Measurements from ENCODE around the gene CTAGE9.
"Not testable (repeated sequence)": the region's sequence is repeated elsewhere in the genome, so short reads cannot be mapped to it uniquely, and the experiment has no call there.

The CTAGE9 gene, protein sequence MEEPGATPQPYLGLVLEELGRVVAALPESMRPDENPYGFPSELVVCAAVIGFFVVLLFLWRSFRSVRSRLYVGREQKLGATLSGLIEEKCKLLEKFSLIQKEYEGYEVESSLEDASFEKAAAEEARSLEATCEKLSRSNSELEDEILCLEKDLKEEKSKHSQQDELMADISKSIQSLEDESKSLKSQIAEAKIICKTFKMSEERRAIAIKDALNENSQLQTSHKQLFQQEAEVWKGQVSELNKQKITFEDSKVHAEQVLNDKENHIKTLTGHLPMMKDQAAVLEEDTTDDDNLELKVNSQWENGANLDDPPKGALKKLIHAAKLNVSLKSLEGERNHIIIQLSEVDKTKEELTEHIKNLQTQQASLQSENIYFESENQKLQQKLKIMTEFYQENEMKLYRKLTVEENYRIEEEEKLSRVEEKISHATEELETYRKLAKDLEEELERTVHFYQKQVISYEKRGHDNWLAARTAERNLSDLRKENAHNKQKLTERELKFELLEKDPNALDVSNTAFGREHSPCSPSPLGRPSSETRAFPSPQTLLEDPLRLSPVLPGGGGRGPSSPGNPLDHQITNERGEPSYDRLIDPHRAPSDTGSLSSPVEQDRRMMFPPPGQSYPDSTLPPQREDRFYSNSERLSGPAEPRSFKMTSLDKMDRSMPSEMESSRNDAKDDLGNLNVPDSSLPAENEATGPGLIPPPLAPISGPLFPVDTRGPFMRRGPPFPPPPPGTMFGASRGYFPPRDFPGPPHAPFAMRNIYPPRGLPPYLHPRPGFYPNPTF

DNA sequence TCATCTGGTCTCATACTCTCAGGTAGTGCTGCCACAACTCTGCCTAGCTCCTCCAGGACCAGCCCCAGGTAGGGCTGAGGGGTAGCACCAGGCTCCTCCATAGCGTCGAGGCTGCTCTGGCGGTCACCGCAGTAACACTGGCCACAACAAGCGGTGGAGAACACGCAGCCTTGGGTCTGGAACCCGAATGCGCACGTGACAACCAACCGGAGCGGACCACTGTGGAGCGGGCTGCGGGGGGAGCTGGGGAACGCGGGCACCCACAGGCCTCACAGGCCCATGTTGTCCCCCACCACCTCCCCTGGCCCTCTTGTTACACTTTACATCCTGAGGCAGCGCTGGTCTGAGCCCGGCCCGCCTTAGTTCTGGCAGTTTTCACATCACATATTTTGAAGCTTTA, at the start of gene CTAGE9:
CTAGE9 (minus strand) TSS at position 101 of the 400 bp plus-strand sequence; CDS start at position 101, 0 bp downstream.
- DNase-seq (ENCODE audit: low spot score): not testable (repeated sequence)

DNA sequence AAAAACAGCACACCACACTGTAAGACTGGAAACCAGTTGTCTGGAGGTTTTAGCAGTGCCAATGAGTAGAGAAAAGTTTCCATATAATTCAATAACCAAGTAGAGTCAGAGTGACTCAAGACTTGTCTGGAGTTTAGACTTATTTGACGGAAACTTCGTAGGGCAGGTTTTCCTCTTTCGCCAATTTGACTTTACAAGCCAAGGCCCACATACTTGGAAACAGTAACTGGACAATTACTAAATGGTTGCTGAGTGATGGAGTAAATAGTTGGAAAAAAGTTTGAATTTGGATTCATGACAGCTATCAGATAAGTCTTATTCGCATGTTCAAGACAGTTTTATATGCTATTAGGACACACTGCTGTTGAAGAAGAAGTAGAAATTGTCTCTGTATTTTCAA, 48.1 kb upstream of the CTAGE9 start:
- DNase-seq (ENCODE audit: low spot score): no peak

DNA sequence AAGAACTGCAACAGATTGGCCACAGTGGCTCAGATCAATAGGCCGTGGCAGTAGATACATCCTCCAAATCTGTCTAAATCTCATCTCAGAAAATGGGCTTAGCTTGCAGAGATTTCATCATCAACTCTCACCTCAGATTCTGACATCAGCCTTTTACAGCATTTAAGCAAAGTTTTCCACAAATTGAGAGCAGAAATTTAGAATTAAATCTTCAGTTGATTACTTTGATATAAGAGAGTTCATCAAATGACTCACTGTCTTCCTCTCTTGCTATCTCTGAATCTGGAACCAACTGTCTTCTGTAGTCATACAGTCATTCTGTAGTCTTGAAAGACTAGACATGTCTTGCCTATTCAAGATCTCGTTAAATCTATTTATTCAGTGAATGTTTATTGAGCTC, 45.2 kb upstream of the CTAGE9 start:
- no peak for DNase-seq (ENCODE audit: low spot score)

DNA sequence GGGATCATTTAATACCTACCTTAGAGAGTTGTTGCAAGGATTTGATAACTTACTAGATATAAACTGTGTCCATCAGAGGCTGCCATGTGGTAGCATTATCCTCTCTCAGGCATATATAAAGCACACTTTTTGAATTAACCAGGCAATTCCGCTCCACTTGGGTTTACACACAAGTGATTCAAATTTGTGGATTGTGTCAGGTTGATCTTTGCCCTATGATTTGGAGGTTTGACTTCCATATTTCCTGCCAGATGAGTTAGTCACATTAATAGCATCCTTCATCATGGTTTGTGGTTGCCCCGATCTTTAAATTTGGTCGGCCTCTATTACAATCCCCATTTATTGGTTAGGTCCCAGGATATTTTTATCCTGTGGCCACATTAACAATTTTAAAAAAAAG, 44.8 kb upstream of the CTAGE9 start:
- no peak for DNase-seq (ENCODE audit: low spot score)

DNA sequence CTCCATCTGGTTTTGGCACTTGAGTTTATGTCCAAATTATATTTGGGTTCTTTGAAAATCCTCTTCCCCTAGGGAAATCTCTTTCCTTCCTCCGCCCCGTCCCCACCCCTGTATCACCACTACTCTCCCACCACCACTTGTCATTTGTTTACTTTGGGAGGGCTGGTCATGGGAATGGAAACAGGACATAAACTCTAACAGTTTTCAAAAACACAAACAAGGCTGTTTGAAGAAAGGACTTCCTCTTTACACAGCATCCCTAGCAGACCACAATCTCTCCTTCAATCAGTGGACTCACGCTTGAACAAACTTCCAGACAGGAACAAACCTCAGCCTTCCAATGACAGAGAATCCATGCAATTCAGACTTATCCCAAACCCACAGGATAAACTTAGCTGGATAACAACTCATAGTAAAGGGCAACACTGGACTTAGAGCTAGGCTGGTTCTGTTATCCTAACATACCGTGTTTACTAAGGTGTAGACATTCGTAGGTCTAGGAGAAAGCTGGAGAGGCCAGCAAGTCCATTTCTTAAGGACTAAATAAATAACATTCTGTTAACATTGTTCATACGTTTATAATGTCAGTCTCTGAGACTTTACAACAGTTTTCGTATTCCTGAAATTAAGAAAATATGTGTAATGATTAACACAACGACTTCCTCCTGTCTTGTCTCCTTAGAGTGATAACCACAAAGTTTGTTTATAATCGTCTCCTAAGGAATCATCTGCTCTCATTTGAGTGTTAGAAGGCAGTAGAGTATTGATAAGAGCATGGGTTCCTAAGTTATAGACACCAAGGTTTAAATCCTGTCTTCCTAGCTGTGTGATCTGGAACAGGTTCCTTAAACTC, 44.1 kb upstream of the CTAGE9 start:
- DNase-seq (ENCODE audit: low spot score): no peak

DNA sequence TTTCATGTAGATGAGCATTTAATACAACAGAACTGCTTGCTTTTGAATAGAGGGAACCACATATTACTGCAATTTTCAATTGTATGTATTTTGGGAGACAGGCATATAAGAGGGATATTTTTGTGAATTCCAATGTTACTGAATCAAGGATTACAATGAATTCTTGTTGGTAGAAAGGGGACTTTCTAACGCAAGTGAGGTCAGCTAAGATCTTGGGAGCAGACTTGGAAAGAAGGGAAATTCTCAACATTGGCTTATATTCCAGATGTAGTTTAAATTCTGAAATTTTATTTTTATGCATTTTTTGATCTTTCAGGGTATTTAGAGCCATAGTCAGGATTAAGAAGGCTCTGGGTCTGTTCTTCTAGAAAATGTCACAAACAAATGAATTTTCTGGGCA, 43.3 kb upstream of the CTAGE9 start:
- DNase-seq (ENCODE audit: low spot score): no peak

DNA sequence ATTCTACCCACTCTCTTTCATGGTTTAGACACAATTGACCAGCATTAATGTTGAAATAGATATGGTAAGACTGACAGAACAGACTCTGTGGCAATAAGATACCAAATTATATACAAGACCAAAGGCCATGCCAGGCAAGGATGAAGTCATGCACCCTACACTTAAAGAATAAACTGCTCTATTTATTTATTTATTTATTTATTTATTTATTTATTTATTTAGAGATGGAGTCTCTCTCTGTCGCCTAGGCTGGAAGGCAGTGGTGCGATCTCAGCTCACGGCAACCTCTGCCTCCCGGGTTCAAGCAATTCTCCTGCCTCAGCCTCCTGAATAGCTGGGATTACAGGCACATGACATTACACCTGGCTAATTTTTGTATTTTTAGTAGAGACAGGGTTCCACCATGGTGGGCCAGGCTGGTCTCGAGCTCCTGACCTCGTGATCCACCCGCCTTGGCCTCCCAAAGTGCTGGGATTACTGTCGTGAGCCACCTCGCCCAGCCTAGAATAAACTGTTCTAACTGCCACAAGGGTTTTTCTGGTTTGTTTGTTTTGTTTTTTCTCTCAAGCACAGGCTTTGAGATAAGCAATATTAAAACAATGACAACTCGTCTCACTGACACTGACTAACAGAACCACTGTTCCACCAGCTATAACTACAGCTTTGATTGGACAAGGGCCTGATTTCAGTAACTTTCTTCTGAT, 40.3 kb upstream of the CTAGE9 start:
- not testable (repeated sequence) for DNase-seq (ENCODE audit: low spot score)

DNA sequence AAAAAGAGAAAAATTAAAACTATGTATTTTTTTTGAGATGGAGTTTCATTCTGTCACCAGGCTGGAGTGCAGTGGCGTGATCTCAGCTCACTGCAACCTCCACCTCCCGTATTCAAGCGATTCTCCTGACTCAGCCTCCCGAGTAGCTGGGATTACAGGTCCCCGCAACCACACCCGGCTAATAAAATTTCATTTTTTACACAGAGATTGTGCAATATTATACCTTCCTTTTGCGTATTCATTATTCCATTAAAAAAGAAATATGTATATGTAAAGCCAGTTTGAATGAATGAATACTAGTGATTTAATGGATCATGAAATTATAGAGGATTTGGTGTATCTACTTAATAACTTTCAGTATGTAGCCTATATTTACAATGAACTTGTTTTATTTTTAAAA, 38.2 kb upstream of the CTAGE9 start:
- DNase-seq (ENCODE audit: low spot score): no peak

DNA sequence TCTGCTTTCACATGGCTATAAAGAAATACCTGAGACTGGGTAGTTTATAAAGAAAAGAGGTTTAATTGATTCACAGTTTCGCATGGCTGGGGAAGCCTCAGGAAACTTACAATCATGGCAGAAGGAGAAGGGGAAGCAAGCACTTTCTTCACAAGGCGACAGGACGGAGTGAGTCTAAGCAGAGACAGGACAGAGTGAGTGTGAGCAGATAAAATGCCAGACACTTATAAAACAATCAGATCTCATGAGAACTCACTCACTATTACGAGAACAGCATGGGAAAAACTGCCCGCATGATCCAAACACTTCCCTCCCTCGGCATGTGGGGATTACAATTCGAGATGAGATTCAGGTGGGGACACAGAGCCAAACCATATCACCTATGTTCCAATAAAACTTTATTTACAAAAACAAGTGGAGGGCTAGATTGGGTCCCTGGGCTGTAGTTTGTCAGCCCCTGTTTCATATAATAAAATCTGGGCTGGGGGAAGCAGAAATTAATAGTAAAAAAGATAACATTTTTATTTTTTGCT, 37.1 kb upstream of the CTAGE9 start:
- DNase-seq (ENCODE audit: low spot score): no peak

DNA sequence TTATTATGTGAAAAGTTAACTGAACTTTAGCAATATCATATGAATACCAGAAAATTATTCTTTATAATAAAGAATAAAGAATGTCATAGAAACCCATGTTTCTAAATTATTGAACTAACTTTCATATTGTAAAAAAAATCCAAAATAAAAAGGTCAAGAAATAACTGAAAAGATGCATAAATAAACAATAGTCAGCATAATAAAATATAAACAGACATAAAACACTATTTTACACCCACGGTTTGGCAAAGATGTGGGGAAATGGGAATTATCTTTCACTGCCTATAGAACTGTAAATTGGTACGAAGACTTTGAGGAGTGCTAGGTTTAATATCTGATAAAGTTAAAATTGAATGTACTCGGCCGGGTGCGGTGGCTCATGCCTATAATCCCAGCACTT, 34.7 kb upstream of the CTAGE9 start:
- DNase-seq (ENCODE audit: low spot score): no peak

DNA sequence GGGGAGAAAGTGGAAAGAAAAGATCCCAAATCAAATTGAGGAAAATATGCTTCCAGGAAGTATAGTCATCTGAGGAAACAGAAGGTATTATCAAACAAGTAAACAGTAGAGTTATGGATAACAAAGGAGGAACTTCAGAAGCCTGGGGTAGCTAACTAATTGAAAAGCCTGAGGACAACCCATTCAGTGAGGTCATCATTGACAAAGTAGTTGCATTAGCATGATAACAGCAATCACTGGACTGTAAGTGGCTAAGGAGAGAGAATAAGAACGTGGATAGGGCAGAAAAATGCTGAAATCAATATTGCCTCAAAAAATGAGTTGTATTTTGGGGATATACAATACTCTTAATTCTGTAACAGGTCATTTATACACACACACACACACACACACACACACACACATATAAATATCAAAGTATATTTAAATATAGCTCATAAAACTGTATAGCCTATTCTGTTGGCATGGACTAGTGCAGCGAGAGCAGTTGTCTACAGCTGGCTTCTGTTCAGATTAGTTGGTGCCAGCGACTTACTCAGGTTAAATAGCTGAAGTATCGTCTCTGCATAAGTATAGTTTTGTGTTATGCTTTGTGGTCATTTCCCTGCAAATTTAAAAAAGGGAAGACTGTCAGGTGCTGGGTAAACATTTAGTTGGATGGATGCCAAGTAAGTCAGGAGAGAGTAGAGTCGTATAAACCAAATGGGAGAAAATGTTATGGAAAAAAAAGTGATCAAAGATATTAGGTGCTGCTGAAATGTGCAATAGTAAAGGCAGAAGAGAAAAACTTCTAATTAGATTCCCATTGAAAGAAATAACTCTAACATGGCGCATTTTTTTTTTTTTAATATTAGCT, 33.8 kb upstream of the CTAGE9 start:
- no peak for DNase-seq (ENCODE audit: low spot score)

DNA sequence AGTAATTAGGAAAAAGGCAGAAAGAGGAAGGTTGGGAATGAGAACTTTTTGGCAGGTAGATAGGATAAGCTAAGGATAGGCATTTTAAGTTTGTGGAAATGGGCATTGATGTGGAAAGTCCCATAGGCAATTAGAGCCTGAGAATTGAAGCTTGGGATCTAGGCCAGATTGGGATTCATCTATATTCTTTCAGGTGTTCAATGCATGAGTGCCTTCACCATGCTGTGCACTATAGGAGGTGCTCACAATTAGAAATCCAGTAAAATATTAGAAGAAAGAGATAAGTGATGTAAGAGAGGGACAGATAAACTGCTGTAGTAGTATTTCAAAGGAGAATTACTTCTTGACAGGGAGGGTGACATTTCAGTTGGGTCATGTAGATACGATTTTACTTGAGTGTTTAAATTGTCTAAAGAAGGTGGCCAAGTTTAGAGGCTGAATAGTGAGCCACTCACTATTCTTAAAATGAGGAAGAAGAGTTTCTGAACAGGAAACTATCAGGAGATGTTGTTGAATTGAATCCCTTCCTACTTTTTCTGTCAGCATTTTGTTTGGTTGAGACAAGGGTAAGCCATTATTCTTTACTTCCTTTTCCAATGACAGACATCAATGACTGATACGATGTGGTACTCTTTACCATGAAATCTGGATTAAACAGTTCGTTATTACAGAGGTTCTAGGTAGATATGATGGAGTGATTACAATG, 31.0 kb upstream of the CTAGE9 start:
- no peak for DNase-seq (ENCODE audit: low spot score)

DNA sequence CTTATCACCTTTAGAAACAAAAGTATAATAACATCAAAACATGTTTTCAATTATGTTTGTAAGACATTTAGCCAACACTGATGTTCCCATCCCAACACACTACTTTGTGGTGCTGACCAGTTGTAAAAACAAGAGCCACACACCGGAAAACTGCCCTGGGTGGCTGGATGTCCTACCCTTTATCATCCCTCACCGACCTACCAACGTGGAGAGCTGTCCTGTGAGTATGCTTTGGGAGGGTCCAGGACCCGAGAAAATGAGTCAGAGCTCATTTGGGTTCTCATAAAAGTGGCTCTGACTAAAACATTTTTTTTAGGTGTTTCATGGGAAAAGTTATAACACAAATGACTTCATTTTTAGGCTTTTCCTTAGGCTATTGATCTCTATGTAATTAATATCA, 29.3 kb upstream of the CTAGE9 start:
- DNase-seq (ENCODE audit: low spot score): no peak

DNA sequence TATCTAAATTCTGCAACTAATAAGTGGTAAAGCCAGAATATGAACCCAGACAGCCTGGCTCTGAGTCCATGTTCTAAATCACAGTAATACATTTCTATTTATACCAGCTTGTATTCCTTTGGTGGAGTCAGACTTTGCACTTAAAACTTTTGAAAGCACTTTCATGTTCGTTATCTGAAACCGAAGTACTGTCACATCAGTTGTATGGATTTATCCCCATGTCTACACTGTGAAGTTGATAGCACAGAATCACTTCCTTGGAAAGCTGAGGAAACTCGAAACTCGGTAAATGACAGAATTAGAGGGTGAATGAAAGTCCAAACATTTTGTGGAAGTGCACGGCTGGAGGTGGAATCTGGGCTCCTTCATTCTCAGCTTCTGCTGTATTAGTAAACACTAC, 28.3 kb upstream of the CTAGE9 start:
- no peak for DNase-seq (ENCODE audit: low spot score)

DNA sequence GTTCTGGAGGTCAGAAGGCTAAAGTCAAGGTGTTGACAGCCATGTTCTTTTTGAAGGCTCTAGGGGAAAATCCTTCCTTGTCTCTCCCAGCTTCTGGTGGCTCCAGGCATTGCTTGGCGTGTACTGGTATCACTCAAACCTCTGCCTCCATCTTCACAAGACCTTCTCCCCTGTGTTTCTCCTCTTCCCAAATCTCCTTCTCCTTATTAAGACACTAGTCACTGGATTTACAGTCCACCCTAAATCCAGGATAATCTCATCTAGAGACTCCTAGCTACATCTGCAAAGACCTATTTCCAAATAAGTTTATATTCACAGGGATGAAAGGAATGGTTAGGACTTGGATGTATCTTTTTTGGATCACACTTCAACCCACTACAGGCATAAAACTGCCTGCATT, 26.0 kb upstream of the CTAGE9 start:
- no peak for DNase-seq (ENCODE audit: low spot score)

DNA sequence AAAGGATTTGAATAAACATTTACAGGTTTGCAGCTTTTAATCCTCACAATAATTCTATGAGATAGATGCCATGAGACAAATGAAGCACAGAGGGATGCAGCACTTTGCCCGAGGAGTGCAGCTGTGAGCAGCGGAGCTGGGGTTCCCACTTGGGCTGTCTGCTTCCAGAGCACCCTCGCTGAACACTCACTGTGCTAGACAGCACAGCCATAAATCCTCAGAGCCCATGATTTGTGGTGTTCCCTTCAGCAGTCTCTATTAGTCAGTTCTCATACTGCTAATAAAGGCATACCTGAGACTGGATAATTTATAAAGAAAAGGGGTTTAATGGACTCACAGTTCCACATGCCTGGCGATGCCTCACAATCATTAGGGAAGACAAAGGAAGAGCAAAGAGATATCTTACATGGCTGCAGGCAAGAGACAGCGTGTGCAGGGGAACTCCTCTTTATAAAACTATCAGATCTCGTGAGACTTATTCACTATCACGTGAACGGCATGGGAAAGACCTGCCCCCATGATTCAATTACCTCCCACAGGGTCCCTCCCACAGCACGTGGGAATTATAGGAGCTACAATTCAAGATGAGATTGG, 25.3 kb upstream of the CTAGE9 start:
- no peak for DNase-seq (ENCODE audit: low spot score)

DNA sequence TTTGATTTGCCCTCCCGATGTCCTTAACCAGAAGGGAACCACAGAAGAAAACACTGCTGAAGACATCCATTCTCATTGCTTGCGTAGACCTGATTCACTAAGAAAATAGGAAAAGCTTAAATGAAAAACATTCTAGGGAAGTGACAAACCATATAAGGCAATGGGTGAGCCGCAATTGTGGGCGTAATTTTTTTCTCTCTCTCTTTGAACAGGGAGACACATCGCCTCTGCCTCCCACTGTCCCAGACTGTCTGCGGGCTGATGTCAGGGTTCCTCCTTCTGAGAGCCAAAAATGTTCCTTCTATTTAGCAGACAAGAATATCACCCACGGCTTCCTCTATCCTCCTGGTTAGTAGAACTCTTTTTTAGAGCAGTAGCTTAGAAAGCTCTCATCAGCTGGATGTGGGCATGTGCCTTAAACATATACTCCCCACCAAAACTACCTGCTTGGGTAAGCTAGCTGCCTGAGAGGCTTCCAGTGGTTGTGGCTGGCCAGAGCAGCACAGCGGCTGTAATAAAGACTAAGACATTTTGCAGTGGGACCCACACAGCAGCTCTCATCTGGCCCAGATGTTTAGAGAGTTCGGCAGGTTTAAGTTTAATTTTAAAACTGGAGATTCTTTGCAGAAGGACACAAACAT, 22.7 kb upstream of the CTAGE9 start:
- no peak for DNase-seq (ENCODE audit: low spot score)

DNA sequence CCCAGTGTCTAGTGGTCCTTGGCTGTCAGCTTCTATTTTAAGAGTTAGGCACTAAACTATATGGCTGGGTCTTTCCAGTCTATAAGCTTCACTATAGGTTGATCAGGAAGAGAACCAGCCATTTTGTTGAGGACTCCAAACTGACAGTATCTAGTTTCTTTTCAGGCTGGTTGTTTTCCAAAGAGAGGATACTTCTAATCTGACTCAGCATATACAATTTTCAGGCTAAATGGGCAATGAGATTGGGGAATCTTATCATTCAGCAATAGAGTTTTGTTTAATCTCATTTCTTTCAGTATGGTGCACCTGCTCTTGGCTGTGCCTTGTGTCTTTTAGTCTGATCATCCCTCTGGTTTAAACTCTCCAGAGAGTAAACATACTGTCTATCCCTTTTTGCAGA, 20.4 kb upstream of the CTAGE9 start:
- DNase-seq (ENCODE audit: low spot score): no peak

DNA sequence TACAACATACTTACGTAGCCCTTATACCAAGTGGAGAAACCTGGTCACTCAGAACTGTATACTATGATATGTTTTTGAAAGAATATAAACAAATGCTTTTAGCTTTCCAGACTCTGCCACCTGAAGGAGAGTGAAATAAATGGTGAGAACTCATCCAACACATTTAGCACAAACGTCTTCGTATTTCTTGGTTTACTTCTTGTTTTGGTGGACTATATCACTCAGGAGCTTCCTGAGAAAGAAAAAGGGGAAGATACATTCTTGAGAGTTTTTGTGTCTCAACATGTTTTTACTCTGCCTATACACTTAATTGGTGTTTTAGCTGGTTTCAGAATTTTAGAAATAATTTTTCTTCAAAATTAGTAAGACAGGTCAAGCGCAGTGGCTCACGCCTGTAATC, 19.4 kb upstream of the CTAGE9 start:
- DNase-seq (ENCODE audit: low spot score): no peak

Measured in activated CD4-positive, alpha-beta T cell treated with anti-CD3 and anti-CD28 coated beads, Interleukin-2, Interleukin-4, amounts not matched to agents 100 ng/mL and 50 ng/mL, durations not matched to agents 16 hours and 8 hours (primary cell).